K562 (cell line): ENCODE results near the gene SHISAL1. TPM values are rescaled to one million over a fixed set of nuclear protein-coding genes. Genes with fewer than 3 reads are reported as not detected.
A peak's percentile ranks its signal among the peaks of the same experiment; 100 is the strongest.

Experiments
- ATAC-seq: fragments of 200-7000 bp; cut with Tn5 transposase; 3 replicates; pipeline ENCODE4 v1.9.1; 2020; ENCODE audit warnings: moderate library complexity
- BruUV-seq: library from RNA; stranded (reverse); fragments of 400-500 nt; replicated peaks from 2 replicates; lab custom pipeline; 2021; lab: Mats Ljungman, UMichigan
- CTCF ChIA-PET: fragments of 300-600 bp; formaldehyde crosslinking; extraction: SDS; loops from one replicate; lab custom pipeline; 2021; ENCODE audit warnings: low intra/inter-chr PET ratio; lab: Yijun Ruan, JAX
- POLR2A ChIA-PET: fragments of 300-600, 350-650 bp; sonication (Branson Sonifier 250); formaldehyde crosslinking; extraction: SDS; loops from one replicate; lab custom pipeline; 2021; ENCODE audit warnings: antibody characterized with exemption, inconsistent platforms; lab: Yijun Ruan, JAX
- DNase-seq, 4 experiments: peaks; one replicate each; pipeline versions ENCODE4 v3.0.0 to v3.0.0-alpha.2; 2011 to 2018; ENCODE audit warnings: low spot score in 3 of 4, mixed read lengths in 3 of 4; ENCODE audit errors: extremely low read depth in 1 of 4
- FAIRE-seq: peaks from 2 replicates; lab custom pipeline; 2011; peaks lifted over from hg19 to GRCh38; lab: Jason Lieb, UNC
- H2AFZ ChIP-seq: 2 replicates; pipeline ENCODE4 v1.6.0; 2011; ENCODE audit warnings: low read depth, low read length, control low read depth, inconsistent platforms
- H3K27ac ChIP-seq: fragments of 200-600 bp; 3 replicates; pipeline ENCODE4 v1.8.0; 2011; ENCODE audit warnings: low read depth, mild to moderate bottlenecking, control low read depth, inconsistent platforms, low read length, moderate library complexity, mixed read lengths; ENCODE audit errors: extremely low read depth
- H3K27me3 ChIP-seq, 2 experiments: fragments of 300-600 bp in 1 of 2; 2 replicates in 1 of 2; 3 replicates in 1 of 2; pipeline versions ENCODE4 v1.6.0 to v1.8.0; 2011; ENCODE audit warnings: inconsistent platforms in 2 of 2, low read length in 2 of 2, mild to moderate bottlenecking in 1 of 2, mixed read lengths in 1 of 2, moderate library complexity in 1 of 2; ENCODE audit not compliant: control insufficient read depth in 2 of 2, insufficient read depth in 2 of 2
- H3K36me3 ChIP-seq: fragments of 300-600 bp; 3 replicates; pipeline ENCODE4 v1.8.0; 2011; ENCODE audit warnings: mild to moderate bottlenecking, low read length, inconsistent platforms; ENCODE audit not compliant: control insufficient read depth, insufficient read depth
- H3K4me1 ChIP-seq, 2 experiments: fragments of 200-600 bp in 1 of 2; replicated peaks in 1 of 2; 2 replicates in 1 of 2; 3 replicates in 1 of 2; pipeline versions ENCODE4 v1.5.1 to v1.8.0; 2011; ENCODE audit warnings: inconsistent platforms in 2 of 2, low read length in 2 of 2, mild to moderate bottlenecking in 1 of 2, mixed read lengths in 1 of 2, moderate library complexity in 1 of 2; ENCODE audit not compliant: control insufficient read depth in 2 of 2, insufficient read depth in 2 of 2
- H3K4me2 ChIP-seq: 2 replicates; pipeline ENCODE4 v1.6.1; 2011; ENCODE audit warnings: low read length, control low read depth, inconsistent platforms, mixed read lengths; ENCODE audit not compliant: insufficient read depth
- H3K4me3 ChIP-seq: fragments of 200-600 bp; sonication (generic), shearing (Covaris generic); 2 replicates; pipeline ENCODE4 v1.5.1; 2016; ENCODE audit warnings: control low read depth, inconsistent platforms
- H3K79me2 ChIP-seq: fragments of 200-600 bp; 3 replicates; pipeline ENCODE4 v1.8.0; 2011; ENCODE audit warnings: low read length, inconsistent platforms; ENCODE audit not compliant: control insufficient read depth, insufficient read depth
- H3K9ac ChIP-seq, 2 experiments: 2 replicates each; pipeline versions ENCODE4 v1.6.0 to v1.6.1; 2011; ENCODE audit warnings: low read depth in 2 of 2, low read length in 2 of 2, control low read depth in 1 of 2, inconsistent platforms in 1 of 2, mild to moderate bottlenecking in 1 of 2, mixed read lengths in 1 of 2; ENCODE audit not compliant: insufficient read depth in 1 of 2
- H3K9me1 ChIP-seq: one replicate; pipeline ENCODE4 v1.6.0; 2011; ENCODE audit warnings: inconsistent platforms, mild to moderate bottlenecking, low read length, moderate library complexity; ENCODE audit not compliant: control insufficient read depth, insufficient read depth
- H3K9me3 ChIP-seq: replicated peaks from 2 replicates; pipeline ENCODE4 v1.5.1; 2011; ENCODE audit warnings: low read depth, low read length, inconsistent platforms; ENCODE audit not compliant: control insufficient read depth, insufficient read depth
- H4K20me1 ChIP-seq: replicated peaks from 2 replicates; pipeline ENCODE4 v1.6.1; 2011; ENCODE audit warnings: low read length, inconsistent platforms, mixed read lengths; ENCODE audit not compliant: control insufficient read depth, insufficient read depth
- ARID3B ChIP-seq: fragments of 250-450 bp; sonication (Bioruptor Pico); IDR thresholded peaks from 2 replicates; pipeline ENCODE4 v1.4.0; 2020; ENCODE audit warnings: borderline replicate concordance
- BRD9 ChIP-seq: fragments of 450-650 bp; IDR thresholded peaks from 2 replicates; pipeline ENCODE4 v1.6.1; 2018; ENCODE audit warnings: low read depth; ENCODE audit not compliant: partially characterized antibody
- HEY1 ChIP-seq: fragments of 250-450 bp; sonication (Bioruptor Pico); IDR thresholded peaks from 2 replicates; pipeline ENCODE4 v1.5.0; 2020; ENCODE audit warnings: mild to moderate bottlenecking, moderate library complexity, borderline replicate concordance
- LEF1 ChIP-seq: fragments of 450-650 bp; IDR thresholded peaks from 2 replicates; pipeline ENCODE4 v1.6.1; 2016; ENCODE audit warnings: mild to moderate bottlenecking
- RBBP5 ChIP-seq: fragments of 200-600 bp; sonication (generic); IDR thresholded peaks from 2 replicates; pipeline ENCODE4 v1.6.1; 2012; ENCODE audit warnings: borderline replicate concordance, mild to moderate bottlenecking, low read length, control low read depth, inconsistent platforms; ENCODE audit not compliant: insufficient read depth, poor library complexity, severe bottlenecking
- RBM25 ChIP-seq: fragments of 200-400 bp; formaldehyde crosslinking; IDR thresholded peaks from 2 replicates; pipeline ENCODE4 v1.6.1; 2018; ENCODE audit warnings: low read length, low read depth, moderate library complexity; ENCODE audit not compliant: severe bottlenecking
- SIRT6 ChIP-seq: IDR thresholded peaks from one replicate; pipeline ENCODE4 v1.6.1; 2012; ENCODE audit warnings: low read depth, mild to moderate bottlenecking, control low read depth, inconsistent platforms, low read length, moderate library complexity
- SRF ChIP-seq, 2 experiments: fragments of 250-450, 450-650 bp in 1 of 2; sonication (Bioruptor Pico) in 1 of 2; sonication (generic) in 1 of 2; formaldehyde crosslinking; IDR thresholded peaks; 2 replicates each; pipeline versions ENCODE4 v1.5.0 to v1.5.1; 2020 to 2022; ENCODE audit warnings: mild to moderate bottlenecking in 1 of 2, missing genetic modification reagents in 1 of 2
- WGBS: fragments of 100-300 bp; shearing (Covaris generic); methylation state at CpG from one replicate; pipeline ENCODE4 v1.1.6; 2016; ENCODE audit warnings: low coverage, mixed read lengths; ENCODE audit not compliant: insufficient coverage; ENCODE audit errors: missing lambda C conversion rate; 5-methylcytosine and 5-hydroxymethylcytosine counted together
- in situ Hi-C: fragments of 300-500 bp; cut with MboI; formaldehyde crosslinking; loops from 4 replicates; pipeline ENCODE4 v1.15.0; 2018; ENCODE audit warnings: inconsistent platforms, mixed read lengths
- intact Hi-C: fragments of 100-400 bp; cut with micrococcal nuclease; formaldehyde crosslinking; loops from 2 replicates; pipeline ENCODE4 v1.14.2; 2022
- polyA plus RNA-seq, 8 experiments: library from polyadenylated mRNA; depleted of rRNA in 4 of 8; stranded (reverse) in 5 of 8; unstranded in 3 of 8; fragments of >200 nt; fragmentation: Nextera tagmentation in 2 of 8; fragmentation: Illumina TruSeq in 1 of 8; extraction: Ambion mirVana in 2 of 8; extraction: Trizol in 1 of 8; gene quantifications; 2 replicates each; pipeline versions ENCODE4 v1.2.1 to v1.2.3, GENCODE V29; 2011 to 2014; ENCODE audit warnings: inconsistent platforms in 1 of 8, missing spikeins in 1 of 8
- total RNA-seq, 7 experiments: library from RNA; depleted of rRNA in 6 of 7; stranded (reverse); fragments of >200 nt in 6 of 7; fragmentation: Illumina TruSeq in 2 of 7; extraction: Trizol in 2 of 7; gene quantifications; 2 replicates each; pipeline versions ENCODE4 v1.2.1 to v1.2.3, GENCODE V29; 2011 to 2021; ENCODE audit warnings: low replicate concordance in 1 of 7

Gene SHISAL1
- total and polyA plus RNA-seq, 9 of the 15 experiments (the other 6 are each of a cell fraction or from before 2014, with no cell fraction given): not detected

- TF ChIP-seq RBM25 (peak; percentile 38), ARID3B (no peak), LEF1 (no peak), SIRT6 (no peak), RBBP5 (no peak), SRF (CRISPR knock-in tag; IDR thresholded peaks at IDR 0.05) (no peak), BRD9 (no peak), HEY1 (no peak)
- TF ChIP-seq, all 486 proteins: peak for 1
- DNase-seq (no peak), ATAC-seq (no peak), FAIRE-seq (no peak)
- H3K27me3 ChIP-seq: peaks cover 8 to 41% of the 10 kb centered on the region in 2 experiments; a peak in 3 of 5 replicates
- in situ Hi-C loops: no loop called here
- H4K20me1 ChIP-seq: no peaks in the 10 kb centered on the region
- no peaks in the 10 kb centered on the region for H3K79me2 ChIP-seq
- no peak overlapping the region for H3K4me2 ChIP-seq
- no peaks in the 10 kb centered on the region for H3K4me1 ChIP-seq
- H3K9ac ChIP-seq: no peak overlapping the region
- no peak overlapping the region for H3K4me3 ChIP-seq
- ChIA-PET POLR2A (interaction anchor here (0.7 to 1.2 kb wide), 2 partner anchors 10 to 106 kb away, joined by 3 read pairs; no protein-coding TSS in a partner anchor), CTCF (no interaction called here)
- no peak overlapping the region for H3K27ac ChIP-seq
- intact Hi-C loops: loop anchor here (5.0 kb wide), 1 partner anchor 263 kb away; no protein-coding TSS in a partner anchor
- no peaks in the 10 kb centered on the region for H3K36me3 ChIP-seq
- 0% methylated on average over 13 of the region's 22 CpGs for WGBS
- BruUV-seq: no TSS peak
- no peaks in the 10 kb centered on the region for H3K9me3 ChIP-seq
- H2AFZ ChIP-seq: no peak overlapping the region
- H3K9me1 ChIP-seq: no peaks in the 10 kb centered on the region
Measured at GRCh38 chr22:44274918-44275630, 37.7 kb downstream of the SHISAL1 start.
